H9 (cell line): ENCODE measurements around the gene HEPH. TPM values are rescaled to one million over a fixed set of nuclear protein-coding genes. Genes with fewer than 3 reads are reported as not detected.

ENCODE experiments used
- DNase-seq: peaks from one replicate; pipeline ENCODE4 v3.0.0-alpha.2; 2017
- H2AFZ ChIP-seq: one replicate; pipeline ENCODE4 v1.6.1; 2013; ENCODE audit warnings: mild to moderate bottlenecking, low read length, control low read depth, moderate library complexity
- H2AK5ac ChIP-seq: 2 replicates; pipeline ENCODE4 v1.6.1; 2013; ENCODE audit warnings: low read length, control low read depth, mixed read lengths; ENCODE audit not compliant: insufficient read length
- H2BK120ac ChIP-seq: one replicate; pipeline ENCODE4 v1.6.1; 2013; ENCODE audit warnings: low read depth, mild to moderate bottlenecking, low read length, control low read depth, inconsistent platforms; ENCODE audit not compliant: poor library complexity, severe bottlenecking
- H2BK12ac ChIP-seq: 2 replicates; pipeline ENCODE4 v1.6.1; 2013; ENCODE audit warnings: low read length, control low read depth, mixed read lengths, low read depth; ENCODE audit not compliant: insufficient read length
- H2BK15ac ChIP-seq: 2 replicates; pipeline ENCODE4 v1.6.1; 2013; ENCODE audit warnings: low read depth, low read length, control low read depth
- H2BK20ac ChIP-seq: one replicate; pipeline ENCODE4 v1.6.1; 2013; ENCODE audit warnings: low read depth, mild to moderate bottlenecking, low read length, control low read depth, inconsistent platforms; ENCODE audit not compliant: poor library complexity, severe bottlenecking
- H2BK5ac ChIP-seq: 2 replicates; pipeline ENCODE4 v1.6.1; 2013; ENCODE audit warnings: low read length, control low read depth, mixed read lengths; ENCODE audit not compliant: insufficient read length
- H3K14ac ChIP-seq: 2 replicates; pipeline ENCODE4 v1.6.1; 2013; ENCODE audit warnings: low read length, control low read depth; ENCODE audit not compliant: insufficient read depth
- H3K18ac ChIP-seq: 2 replicates; pipeline ENCODE4 v1.6.1; 2013; ENCODE audit warnings: low read depth, mild to moderate bottlenecking, mixed read lengths, low read length, control low read depth; ENCODE audit not compliant: insufficient read length
- H3K23ac ChIP-seq: 2 replicates; pipeline ENCODE4 v1.6.1; 2013; ENCODE audit warnings: low read length, control low read depth, mixed read lengths, low read depth; ENCODE audit not compliant: insufficient read length
- H3K23me2 ChIP-seq: 2 replicates; pipeline ENCODE4 v1.6.1; 2013; ENCODE audit warnings: low read depth, mild to moderate bottlenecking, mixed read lengths, low read length, control low read depth; ENCODE audit not compliant: insufficient read length, poor library complexity, severe bottlenecking
- H3K27ac ChIP-seq: 2 replicates; pipeline ENCODE4 v1.5.1; 2013; ENCODE audit warnings: low read length, control low read depth, mixed read lengths, low read depth; ENCODE audit not compliant: insufficient read length
- H3K27me3 ChIP-seq: 2 replicates; pipeline ENCODE4 v1.6.1; 2013; ENCODE audit warnings: low read length, control low read depth, inconsistent platforms; ENCODE audit not compliant: insufficient read depth
- H3K4ac ChIP-seq: 2 replicates; pipeline ENCODE4 v1.6.1; 2013; ENCODE audit warnings: low read depth, mild to moderate bottlenecking, control low read depth, inconsistent platforms, low read length, moderate library complexity
- H3K4me1 ChIP-seq: 2 replicates; pipeline ENCODE4 v1.6.1; 2013; ENCODE audit warnings: low read length, control low read depth, inconsistent platforms; ENCODE audit not compliant: insufficient read depth
- H3K4me2 ChIP-seq: 2 replicates; pipeline ENCODE4 v1.6.1; 2013; ENCODE audit warnings: low read length, control low read depth, mixed read lengths; ENCODE audit not compliant: insufficient read length, insufficient read depth
- H3K56ac ChIP-seq: 2 replicates; pipeline ENCODE4 v1.6.1; 2013; ENCODE audit warnings: low read depth, mild to moderate bottlenecking, mixed read lengths, low read length, control low read depth; ENCODE audit not compliant: insufficient read length
- H3K79me1 ChIP-seq: 2 replicates; pipeline ENCODE4 v1.6.1; 2013; ENCODE audit warnings: low read depth, mild to moderate bottlenecking, moderate library complexity, low read length, control low read depth, inconsistent platforms; ENCODE audit not compliant: insufficient read depth, poor library complexity, severe bottlenecking
- H3K79me2 ChIP-seq: 2 replicates; pipeline ENCODE4 v1.6.1; 2013; ENCODE audit warnings: low read length, control low read depth, inconsistent platforms; ENCODE audit not compliant: insufficient read depth
- H3K9ac ChIP-seq: 2 replicates; pipeline ENCODE4 v1.6.1; 2013; ENCODE audit warnings: low read length, control low read depth, mixed read lengths; ENCODE audit not compliant: insufficient read length; ENCODE audit errors: extremely low read depth
- H3K9me3 ChIP-seq: one replicate; pipeline ENCODE4 v1.6.1; 2013; ENCODE audit warnings: low read depth, low read length, inconsistent platforms; ENCODE audit not compliant: control insufficient read depth
- H3T11ph ChIP-seq: one replicate; pipeline ENCODE4 v1.6.1; 2013; ENCODE audit warnings: mild to moderate bottlenecking, low read length, control low read depth, inconsistent platforms
- H4K20me1 ChIP-seq: one replicate; pipeline ENCODE4 v1.6.1; 2013; ENCODE audit not compliant: control insufficient read depth, insufficient read length, insufficient read depth
- H4K5ac ChIP-seq: 2 replicates; pipeline ENCODE4 v1.6.1; 2013; ENCODE audit warnings: low read depth, mild to moderate bottlenecking, mixed read lengths, low read length, control low read depth; ENCODE audit not compliant: insufficient read length
- H4K8ac ChIP-seq: replicated peaks from 2 replicates; pipeline ENCODE4 v1.6.1; 2013; ENCODE audit warnings: low read length, control low read depth, mixed read lengths, low read depth; ENCODE audit not compliant: insufficient read length
- H4K91ac ChIP-seq: 2 replicates; pipeline ENCODE4 v1.6.1; 2013; ENCODE audit warnings: low read depth, mild to moderate bottlenecking, moderate library complexity, mixed read lengths, low read length, control low read depth; ENCODE audit not compliant: insufficient read length
- H3K27ac Mint-ChIP-seq, 3 experiments: 2 replicates in 2 of 3; 3 replicates in 1 of 3; pipeline ENCODE4 v1.8.0; 2020 to 2021; ENCODE audit warnings: mixed read lengths in 3 of 3, mild to moderate bottlenecking in 1 of 3, moderate library complexity in 1 of 3
- H3K27me3 Mint-ChIP-seq: 2 replicates; pipeline ENCODE4 v1.8.0; 2021; ENCODE audit warnings: low read depth, mild to moderate bottlenecking, moderate library complexity, mixed read lengths
- H3K36me3 Mint-ChIP-seq, 3 experiments: 2 replicates in 2 of 3; 3 replicates in 1 of 3; pipeline ENCODE4 v1.8.0; 2020 to 2021; ENCODE audit warnings: low read depth in 3 of 3, mixed read lengths in 3 of 3; ENCODE audit not compliant: insufficient read depth in 1 of 3
- H3K4me1 Mint-ChIP-seq, 2 experiments: 2 replicates each; pipeline ENCODE4 v1.8.0; 2020; ENCODE audit warnings: mixed read lengths in 2 of 2
- H3K4me3 Mint-ChIP-seq, 2 experiments: 2 replicates in 1 of 2; 3 replicates in 1 of 2; pipeline ENCODE4 v1.8.0; 2020 to 2021; ENCODE audit warnings: mild to moderate bottlenecking in 2 of 2, mixed read lengths in 2 of 2, moderate library complexity in 1 of 2
- H3K9me3 Mint-ChIP-seq, 2 experiments: 2 replicates in 1 of 2; 3 replicates in 1 of 2; pipeline ENCODE4 v1.8.0; 2020; ENCODE audit warnings: mild to moderate bottlenecking in 2 of 2, mixed read lengths in 2 of 2, moderate library complexity in 1 of 2
- WGBS: extraction: QIAGEN DNeasy Blood & Tissue Kit; methylation state at CpG from one replicate; pipeline ENCODE4 v1.1.7; 2013; ENCODE audit warnings: missing lambda C conversion rate, low lambda C conversion rate, mixed read lengths; ENCODE audit not compliant: insufficient read length; ENCODE audit errors: extremely low coverage; 5-methylcytosine and 5-hydroxymethylcytosine counted together
- total RNA-seq: library from RNA; stranded (reverse); gene quantifications from 2 replicates; pipeline ENCODE4 v1.2.1, GENCODE V29; 2021
- TF ChIP-seq, protein P1 (sequence below): fragments of 200-600 bp; sonication (generic); conservative IDR thresholded peaks from 3 replicates; pipeline ENCODE4 v1.8.0; 2021; ENCODE audit warnings: antibody characterized with exemption, mild to moderate bottlenecking

Gene HEPH
- total RNA-seq, 1 experiment from 2014 or later: 60.6 TPM

DNA sequence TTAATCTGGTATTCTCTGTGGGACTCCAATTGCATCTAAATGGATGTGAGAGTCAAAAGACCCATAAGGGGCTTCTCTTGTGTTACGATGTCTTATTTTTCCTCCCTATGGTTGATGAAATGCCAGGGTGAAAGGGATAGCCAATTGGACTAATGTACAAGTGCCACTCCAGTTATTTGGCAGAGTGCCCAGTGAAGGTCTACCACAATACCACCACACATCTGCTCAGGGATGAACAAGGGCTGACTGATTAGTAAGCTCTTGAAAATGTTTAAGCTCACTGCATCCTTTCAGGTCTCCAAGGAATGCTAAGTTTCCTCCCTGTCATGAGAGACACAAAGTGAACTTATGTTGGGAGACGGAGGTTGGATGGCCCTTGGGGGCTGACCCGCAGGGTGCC is 57.8 kb downstream of the HEPH start:
- Histone ChIP-seq H2BK15ac (no peak overlapping the region), H3K79me1 (no peaks in the 10 kb centered on the region), H2AK5ac (no peak overlapping the region), H2AFZ (no peak overlapping the region), H3T11ph (no peak overlapping the region), H4K91ac (no peak overlapping the region), H2BK5ac (no peak overlapping the region), H2BK20ac (no peak overlapping the region), H4K20me1 (no peaks in the 10 kb centered on the region), H3K18ac (no peak overlapping the region), H2BK12ac (no peak overlapping the region), H3K79me2 (no peaks in the 10 kb centered on the region), H3K27me3 (no peaks in the 10 kb centered on the region), H4K8ac (no peak overlapping the region), H3K4me2 (no peak overlapping the region), H3K4ac (no peak overlapping the region), H3K9ac (no peak overlapping the region), H3K23ac (no peak overlapping the region), H3K14ac (no peak overlapping the region), H3K23me2 (no peaks in the 10 kb centered on the region), H4K5ac (no peak overlapping the region), H3K56ac (no peak overlapping the region), H3K27ac (no peak overlapping the region), H2BK120ac (no peak overlapping the region), H3K4me1 (no peaks in the 10 kb centered on the region), H3K9me3 (no peaks in the 10 kb centered on the region)
- Mint-ChIP-seq H3K4me3 (no peak overlapping the region), H3K36me3 (peaks cover 24 to 36% (median 26%) of the 10 kb centered on the region in 3 experiments), H3K9me3 (peaks cover 56 to 60% of the 10 kb centered on the region in 2 experiments), H3K27me3 (no peaks in the 10 kb centered on the region), H3K4me1 (no peaks in the 10 kb centered on the region), H3K27ac (no peak overlapping the region)
- no CpG with 5 or more reads among the region's 3 CpGs for WGBS
- TF ChIP-seq, protein P1, sequence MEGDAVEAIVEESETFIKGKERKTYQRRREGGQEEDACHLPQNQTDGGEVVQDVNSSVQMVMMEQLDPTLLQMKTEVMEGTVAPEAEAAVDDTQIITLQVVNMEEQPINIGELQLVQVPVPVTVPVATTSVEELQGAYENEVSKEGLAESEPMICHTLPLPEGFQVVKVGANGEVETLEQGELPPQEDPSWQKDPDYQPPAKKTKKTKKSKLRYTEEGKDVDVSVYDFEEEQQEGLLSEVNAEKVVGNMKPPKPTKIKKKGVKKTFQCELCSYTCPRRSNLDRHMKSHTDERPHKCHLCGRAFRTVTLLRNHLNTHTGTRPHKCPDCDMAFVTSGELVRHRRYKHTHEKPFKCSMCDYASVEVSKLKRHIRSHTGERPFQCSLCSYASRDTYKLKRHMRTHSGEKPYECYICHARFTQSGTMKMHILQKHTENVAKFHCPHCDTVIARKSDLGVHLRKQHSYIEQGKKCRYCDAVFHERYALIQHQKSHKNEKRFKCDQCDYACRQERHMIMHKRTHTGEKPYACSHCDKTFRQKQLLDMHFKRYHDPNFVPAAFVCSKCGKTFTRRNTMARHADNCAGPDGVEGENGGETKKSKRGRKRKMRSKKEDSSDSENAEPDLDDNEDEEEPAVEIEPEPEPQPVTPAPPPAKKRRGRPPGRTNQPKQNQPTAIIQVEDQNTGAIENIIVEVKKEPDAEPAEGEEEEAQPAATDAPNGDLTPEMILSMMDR: no peak
- DNase-seq: no peak
